Activated T-cell treated with anti-CD3 and anti-CD28 coated beads for 24 hours (primary cell): ENCODE measurements around the gene AKR1D1.
"Not testable (repeated sequence)": the region's sequence is repeated elsewhere in the genome, so short reads cannot be mapped to it uniquely, and the experiment has no call there.

Experiments
- DNase-seq: peaks from one replicate; pipeline ENCODE4 v3.0.0-alpha.2; 2020; ENCODE audit warnings: low read depth

AKR1D1 gene, protein sequence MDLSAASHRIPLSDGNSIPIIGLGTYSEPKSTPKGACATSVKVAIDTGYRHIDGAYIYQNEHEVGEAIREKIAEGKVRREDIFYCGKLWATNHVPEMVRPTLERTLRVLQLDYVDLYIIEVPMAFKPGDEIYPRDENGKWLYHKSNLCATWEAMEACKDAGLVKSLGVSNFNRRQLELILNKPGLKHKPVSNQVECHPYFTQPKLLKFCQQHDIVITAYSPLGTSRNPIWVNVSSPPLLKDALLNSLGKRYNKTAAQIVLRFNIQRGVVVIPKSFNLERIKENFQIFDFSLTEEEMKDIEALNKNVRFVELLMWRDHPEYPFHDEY

DNA sequence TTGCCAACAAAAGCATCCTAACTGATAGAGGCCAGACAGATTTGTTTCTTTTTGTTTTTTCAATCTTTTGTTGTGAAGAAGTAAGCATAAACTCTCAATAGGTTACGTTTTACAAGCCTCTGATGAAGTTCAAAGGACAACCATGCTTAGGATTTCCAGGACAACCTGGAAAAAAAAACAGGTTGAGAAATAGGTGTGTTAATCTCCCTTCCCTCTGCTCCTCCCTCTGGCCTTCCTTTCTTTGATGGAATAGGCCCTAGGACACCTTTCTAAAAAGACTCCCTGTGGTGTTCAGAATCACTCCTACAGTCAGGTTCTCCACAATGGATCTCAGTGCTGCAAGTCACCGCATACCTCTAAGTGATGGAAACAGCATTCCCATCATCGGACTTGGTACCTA, at the start of gene AKR1D1:
Gene AKR1D1 (plus strand): TSS at position 264 of the 400 bp plus-strand sequence. CDS start 60 bp downstream, at position 324.
- no peak for DNase-seq

DNA sequence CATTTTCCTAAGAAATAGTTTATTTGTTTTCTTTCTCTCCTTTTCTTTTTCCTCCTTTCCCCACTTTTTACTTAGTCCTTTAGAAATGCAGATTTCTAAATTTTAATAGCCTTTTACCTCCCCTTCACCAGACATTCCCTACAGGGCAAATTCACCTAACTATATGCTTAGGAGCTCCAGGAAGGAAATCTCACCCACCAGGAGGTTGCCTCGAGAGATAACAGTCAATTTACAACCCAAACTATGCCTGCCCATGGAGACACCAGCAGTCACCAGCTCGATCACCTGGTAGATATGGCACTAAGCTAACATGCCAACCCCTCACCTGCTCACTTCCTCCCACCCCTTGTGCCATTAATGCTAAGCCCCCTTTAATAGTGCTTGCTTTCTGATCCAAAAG, 49.2 kb upstream of the AKR1D1 start:
- no peak for DNase-seq

DNA sequence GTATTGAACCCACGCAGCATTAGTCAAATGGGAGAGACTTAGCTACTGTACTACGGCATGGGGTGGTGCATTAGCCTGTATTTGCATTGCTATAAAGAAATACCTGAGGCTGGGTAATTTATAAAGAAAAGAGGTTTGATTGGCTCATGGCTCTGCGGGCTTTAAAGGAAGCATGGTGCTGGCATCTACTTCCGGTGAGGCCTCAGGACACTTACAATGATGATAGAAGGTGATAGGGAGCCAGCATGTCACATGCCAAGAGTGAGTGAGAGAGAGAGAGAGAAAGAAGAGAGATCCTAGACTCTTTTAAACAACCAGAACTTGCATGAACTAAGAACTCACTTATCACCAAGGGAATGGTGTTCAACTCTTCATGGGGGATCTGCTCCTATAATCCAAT, 47.1 kb upstream of the AKR1D1 start:
- no peak for DNase-seq

DNA sequence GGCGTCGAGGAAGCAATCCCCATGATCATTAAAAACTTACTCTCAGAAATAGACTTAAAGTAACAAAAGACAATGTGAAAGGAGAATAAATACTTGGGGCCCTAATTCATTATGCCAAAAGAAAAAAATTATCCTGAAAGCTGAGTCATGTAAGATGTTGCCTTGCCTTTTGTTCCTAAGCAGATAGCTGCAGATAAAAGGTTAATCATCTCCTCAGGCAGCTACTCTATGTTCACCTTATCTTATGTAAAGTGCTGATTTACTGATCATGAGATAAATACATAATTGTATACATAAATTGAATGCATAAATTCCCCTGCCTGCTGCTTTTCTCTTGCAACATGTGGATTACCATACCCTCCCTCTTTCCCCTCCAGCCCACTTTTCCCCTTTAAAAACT, 46.3 kb upstream of the AKR1D1 start:
- DNase-seq: no peak

DNA sequence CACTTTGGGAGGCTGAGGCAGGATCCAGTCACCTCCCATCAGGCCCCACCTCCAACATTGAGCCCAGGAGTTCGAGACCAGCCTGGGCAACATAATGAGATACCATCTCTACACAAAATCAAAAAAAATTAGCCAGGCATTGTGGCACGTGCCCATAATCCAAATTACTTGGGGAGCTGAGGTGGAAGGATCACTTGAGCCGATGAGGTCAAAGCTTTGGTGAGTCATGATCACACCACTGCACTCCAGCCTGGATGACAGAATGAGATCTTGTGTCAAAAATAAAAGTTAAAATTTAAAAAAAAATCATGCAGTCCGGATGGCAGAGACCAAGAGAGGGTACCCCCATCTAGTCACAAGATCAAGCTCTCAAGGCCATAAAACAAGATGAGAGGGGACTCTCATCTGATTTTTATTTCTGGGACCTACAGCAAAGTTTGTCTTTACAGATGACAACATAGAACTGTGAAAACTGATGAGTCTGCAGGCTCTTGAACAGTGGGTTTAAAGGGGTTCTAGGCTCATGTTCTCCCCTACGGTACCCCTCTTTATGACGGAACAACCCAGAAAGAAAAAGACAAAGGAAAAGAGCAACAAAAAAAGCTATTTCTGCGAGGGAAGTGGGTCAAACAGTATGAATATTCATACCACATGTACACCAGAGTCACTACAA, 45.4 kb upstream of the AKR1D1 start:
- DNase-seq: no peak

DNA sequence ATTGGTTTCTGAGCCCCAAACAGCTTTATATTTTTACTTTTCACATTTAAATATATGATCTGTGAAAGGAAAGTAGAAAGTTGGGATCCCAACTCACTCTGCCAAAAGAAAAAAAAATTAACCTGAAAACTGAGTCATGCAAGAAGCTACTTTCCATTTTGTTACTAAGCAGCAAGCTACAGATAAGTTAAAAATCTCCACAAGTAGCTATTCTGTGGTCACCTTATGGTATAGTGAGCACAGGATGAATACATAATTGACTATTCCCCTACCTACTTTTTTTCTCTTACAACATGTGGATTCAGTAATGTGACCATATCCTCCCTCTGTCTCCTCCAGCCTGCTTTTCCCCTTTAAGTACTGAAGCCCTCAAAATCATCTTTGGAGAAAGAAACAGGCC, 44.1 kb upstream of the AKR1D1 start:
- DNase-seq: no peak

DNA sequence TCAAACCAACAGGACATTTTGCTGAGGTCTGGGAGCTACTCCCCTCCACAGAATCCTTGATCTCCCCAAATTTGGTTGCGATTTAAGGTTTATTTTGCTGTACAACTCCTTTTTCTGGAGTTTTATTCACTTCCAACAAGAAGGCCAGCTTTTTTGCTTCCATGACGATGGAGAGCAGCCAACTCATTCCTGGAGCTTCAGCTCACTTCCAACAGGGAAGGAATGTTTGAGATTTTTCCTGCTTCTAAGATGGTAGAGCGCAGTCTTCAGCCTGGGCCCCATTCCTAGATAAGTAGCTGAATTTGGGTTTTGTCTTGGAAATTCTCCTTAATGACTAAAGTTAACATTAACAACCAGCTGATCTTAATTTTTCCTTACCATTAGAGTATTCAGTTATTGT, 43.5 kb upstream of the AKR1D1 start:
- DNase-seq: no peak

DNA sequence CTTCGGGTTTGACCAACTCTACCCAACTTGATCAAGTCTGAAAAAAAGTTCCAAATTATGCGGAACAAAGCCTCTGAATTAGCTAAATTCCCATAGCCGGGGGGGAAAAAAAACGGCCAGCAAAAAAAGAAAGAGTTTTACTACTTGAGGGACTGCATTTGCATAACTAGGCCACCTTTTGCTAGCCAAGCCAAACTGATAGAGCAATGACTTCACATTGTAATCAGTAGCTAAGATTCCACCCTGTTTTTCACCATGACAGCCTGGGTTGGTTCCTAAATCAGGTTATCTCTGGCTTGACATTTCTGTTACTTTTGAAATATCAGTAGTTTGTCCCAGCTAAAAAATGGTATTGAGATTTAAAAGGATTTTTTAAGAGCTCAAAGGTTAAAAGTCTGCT, 43.0 kb upstream of the AKR1D1 start:
- no peak for DNase-seq

DNA sequence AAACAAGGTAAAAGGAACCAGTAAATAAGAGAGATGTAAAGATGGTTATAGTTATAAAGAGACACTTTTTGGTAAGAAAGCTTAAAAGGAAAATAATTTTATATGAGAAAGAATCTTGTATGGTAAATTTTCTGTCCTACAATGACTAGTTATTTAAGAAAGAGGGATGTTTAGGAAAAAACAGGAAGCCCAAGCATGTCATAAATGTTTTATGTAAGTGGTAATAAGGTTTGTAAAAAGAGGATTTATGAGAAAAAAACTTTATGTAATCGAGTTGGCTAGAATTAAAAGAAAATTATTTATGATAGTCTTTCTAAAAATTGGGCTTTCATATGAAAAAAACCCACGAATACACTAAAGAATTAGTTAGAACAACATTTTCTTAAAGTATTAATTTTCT, 40.1 kb upstream of the AKR1D1 start:
- DNase-seq: no peak

DNA sequence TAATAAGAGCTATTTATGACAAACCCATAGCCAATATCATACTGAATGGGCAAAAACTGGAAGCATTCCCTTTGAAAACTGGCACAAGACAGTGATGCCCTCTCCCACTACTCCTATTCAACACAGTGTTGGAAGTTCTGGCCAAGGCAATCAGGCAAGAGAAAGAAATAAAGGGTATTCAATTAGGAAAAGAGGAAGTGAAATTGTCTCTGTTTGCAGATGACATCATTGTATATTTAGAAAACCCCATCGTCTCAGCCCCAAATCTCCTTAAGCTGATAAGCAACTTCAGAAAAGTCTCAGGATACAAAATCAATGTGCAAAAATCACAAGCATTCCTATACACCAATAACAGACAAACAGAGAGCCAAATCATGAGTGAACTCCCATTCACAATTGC, 36.2 kb upstream of the AKR1D1 start:
- not testable (repeated sequence) for DNase-seq

DNA sequence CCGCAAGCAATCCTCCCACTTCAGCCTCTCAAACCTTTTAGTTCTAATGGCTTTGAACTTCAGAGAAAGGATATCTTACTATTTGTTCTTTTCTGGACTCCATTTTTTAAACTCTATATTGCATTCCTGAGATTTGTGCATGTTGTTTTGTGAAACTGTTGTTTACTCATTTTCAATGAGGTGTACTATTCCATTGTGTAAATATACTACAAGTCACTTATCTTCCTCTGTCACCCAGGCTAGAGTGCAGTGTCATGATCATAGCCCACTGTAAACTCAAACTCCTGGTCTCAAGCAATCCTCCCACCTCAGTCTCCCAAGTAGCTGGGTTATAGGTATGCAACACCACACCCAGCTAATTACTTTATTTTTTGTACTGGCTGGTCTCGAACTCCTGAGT, 31.4 kb upstream of the AKR1D1 start:
- DNase-seq: no peak

DNA sequence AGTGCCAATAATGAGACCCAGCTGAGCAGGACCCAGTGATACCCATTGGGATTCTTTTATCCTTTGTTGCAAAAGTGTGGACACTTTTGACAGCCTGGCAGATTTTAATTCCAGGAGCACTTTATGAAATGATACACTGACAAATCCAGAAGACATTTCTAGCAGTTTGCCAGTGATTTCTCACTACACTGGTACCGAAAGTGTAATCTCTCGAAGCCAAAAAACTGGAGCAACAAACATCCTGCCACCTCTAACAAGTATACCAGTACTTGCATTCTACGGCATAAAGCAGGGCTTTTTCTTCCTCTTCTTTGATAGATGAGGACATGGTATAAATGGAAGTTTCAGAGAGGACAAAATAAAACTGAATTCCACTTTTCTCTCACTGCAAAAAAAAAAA, 28.4 kb upstream of the AKR1D1 start:
- no peak for DNase-seq

DNA sequence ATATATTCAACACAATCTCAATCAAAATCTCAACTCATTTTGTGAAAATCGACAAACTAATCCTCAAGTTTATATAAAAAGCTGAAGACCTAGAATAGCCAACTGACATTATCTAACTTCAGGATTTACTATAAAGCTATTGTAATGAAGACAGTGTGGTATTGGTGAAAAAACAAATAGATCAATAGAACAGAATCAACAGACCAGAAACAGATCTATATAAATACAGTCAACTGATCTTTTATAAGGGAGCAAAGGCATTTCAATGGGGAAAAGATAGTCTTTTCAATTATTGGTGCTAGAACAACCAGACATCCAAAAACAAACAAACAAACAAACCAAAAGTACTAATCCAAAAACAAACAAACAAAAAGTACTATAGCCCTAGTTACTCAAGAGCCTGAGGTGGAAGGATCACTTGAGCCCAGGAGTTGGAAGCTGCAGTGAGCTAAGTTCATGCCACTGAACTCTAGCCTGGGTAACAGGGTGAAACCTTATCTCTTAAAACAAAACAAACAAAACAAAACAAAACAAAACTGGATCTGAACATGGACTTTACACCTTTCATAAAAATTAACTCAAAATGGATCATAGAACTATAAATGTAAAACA, 26.6 kb upstream of the AKR1D1 start:
- no peak for DNase-seq

DNA sequence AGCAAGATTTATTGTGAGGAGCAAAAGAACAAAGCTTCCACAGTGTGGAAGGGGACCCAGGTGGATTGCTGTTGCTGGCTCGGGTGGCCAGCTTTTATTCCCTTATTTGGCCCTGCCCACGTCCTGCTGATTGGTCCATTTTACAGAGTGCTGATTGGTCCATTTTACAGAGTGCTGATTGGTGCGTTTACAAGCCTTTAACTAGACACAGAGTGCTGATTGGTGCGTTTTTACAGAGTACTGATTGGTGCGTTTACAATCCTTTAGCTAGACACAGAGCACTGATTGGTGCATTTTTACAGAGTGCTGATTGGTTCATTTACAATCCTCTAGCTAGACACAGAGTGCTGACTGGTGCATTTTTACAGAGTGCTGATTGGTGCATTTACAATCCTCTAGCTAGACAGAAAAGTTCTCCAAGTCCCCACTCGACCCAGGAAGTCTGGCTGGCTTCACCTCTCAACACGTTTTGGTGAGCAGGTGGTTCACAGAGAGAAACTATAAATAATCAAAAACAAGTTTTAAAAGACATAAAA, 24.5 kb upstream of the AKR1D1 start:
- DNase-seq: not testable (repeated sequence)

DNA sequence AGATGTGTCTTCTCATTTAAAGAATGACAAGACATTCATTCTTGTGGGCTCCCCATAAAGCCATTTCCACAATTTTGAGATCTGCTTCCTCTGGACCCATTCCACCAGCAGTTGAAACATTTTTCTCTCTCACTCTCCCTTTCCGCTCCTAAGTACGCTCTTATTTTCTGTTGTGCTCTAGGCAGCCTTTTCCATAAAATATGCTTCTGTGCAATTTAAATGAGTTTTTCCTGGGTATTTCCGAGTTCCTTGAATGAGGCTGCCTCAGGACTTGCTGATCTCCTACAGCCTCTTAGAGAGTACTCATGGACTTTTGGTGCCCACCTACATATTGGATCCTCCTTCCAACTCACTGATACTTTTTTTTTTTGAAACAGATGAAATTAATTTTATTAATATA, 23.6 kb upstream of the AKR1D1 start:
- no peak for DNase-seq

DNA sequence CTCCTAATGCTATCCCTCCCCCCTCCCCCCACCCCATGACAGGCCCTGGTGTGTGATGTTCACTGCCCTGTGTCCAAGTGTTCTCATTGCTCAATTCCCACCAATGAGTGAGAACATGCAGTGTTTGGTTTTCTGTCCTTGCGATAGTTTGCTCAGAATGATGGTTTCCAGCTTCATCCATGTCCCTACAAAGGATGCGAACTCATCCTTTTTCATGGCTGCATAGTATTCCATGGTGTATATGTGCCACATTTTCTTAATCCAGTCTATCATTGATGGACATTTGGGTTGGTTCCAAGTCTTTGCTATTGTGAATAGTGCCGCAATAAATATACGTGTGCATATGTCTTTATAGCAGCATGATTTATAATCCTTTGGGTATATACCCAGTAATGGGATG, 20.6 kb upstream of the AKR1D1 start:
- not testable (repeated sequence) for DNase-seq

DNA sequence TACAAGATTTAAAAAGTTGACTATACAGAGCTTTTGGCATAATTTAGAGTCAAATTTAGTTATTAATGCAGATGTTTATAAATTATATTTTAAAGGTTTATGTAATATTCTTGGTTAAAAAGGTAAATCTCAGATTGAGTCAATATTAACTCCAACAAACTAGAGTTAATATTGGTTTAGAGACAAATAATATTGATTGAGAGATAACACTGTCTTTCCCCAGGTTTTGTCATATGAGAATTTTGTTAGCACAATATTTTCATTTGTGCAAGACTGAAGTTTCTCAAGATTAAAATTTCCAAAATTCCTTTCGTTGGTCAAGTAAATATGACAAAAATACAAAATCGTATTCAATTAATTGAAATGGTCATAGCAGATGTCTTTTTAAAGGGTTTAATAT, 12.9 kb upstream of the AKR1D1 start:
- no peak for DNase-seq

DNA sequence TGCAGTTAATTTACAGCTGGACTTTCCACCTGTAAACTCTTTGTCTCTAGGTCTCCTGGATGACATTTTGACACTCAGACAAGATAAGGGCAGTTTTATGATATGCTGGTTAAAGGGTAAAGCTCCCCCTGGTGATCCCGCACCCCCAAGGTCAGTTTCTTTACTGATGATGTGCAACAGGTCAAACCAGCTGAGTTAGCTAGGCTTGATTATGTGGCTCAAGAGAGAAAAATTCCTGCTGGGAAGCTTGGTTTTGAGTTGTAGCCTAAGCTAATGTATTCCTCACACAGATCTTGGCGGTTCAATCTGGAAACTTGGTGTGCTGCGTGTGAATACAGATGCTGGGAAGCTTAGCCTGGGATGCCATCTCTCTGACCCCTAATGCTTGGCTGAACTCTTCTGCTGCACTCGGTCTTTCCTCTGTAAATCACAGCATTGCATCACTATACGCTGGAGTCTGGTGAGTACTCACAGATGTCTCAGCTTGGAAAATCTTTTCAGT, 11.4 kb upstream of the AKR1D1 start:
- DNase-seq: no peak

DNA sequence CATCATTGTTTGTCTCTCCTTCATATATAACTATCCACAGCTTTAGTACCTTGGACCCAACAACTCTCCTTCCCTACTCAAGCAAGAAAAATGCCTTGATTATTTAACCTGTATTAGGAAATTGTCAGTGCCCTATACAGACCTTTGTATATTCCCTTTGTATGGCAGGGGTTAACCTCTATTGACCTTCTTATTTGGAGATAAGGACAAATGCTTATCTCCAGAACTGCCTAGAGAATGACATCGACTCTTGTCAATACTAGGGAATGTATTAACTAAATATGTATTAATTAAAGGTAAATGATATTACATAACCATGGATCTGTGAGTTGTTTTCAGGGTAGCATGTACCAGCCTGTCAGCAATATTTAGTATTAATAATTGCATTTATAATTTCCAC, 10.4 kb upstream of the AKR1D1 start:
- no peak for DNase-seq

DNA sequence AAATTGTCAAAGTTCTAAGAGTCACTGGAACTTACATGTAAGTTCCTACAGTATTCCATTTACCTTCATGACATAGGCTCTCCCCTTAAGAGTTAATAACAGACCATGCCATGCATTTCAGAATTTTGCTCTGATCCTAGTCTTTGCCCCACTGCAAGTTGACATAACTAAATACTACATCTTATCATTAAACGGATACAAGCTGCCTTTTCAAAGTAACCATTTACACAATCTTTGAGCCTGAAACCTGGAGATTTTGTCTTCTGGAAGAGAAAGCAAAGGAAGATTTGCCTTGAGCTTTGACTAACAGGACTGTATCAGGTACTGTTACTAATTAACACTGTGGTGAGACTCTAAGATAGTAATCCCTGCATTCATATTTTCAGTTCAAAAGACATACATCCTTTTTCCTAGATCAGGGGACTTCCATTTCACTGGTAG, 9.3 kb upstream of the AKR1D1 start:
- DNase-seq: no peak

DNA sequence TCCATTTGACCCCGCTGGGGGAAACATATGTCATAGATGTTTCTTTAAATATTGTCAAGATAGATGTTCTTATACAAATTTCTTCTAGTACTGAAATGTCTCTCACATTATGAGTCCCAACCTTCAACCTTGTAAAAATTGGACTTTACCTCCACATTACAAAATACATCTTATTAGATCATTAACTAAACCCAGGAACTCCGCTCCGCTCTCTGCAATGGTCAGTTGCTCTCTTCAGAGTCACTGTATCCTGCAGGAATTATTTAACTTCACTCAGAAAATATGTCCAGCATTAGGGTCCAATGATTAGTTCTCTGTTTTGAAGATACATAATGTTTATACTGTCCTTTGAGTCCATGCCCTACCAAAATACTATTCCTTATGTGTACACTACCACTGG, 8.5 kb upstream of the AKR1D1 start:
- DNase-seq: no peak

DNA sequence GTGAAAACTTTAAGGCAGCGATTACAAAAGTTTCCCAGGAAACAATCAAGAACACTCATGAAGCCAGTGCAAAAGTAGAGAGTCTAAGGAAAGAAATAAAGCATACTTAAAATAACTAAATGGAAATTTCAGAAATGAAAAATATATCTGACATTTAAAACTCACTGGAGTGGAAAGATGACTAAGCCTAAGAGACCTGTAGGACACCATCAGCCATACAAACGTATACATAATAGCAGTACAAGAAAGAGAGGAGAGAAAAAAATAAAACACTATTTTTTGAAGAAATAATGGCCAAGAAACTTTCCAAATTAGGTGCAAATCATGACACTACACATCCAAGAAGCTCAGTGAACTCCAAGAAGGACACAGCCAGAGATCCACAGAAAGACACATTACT, 5.4 kb upstream of the AKR1D1 start:
- DNase-seq: no peak

DNA sequence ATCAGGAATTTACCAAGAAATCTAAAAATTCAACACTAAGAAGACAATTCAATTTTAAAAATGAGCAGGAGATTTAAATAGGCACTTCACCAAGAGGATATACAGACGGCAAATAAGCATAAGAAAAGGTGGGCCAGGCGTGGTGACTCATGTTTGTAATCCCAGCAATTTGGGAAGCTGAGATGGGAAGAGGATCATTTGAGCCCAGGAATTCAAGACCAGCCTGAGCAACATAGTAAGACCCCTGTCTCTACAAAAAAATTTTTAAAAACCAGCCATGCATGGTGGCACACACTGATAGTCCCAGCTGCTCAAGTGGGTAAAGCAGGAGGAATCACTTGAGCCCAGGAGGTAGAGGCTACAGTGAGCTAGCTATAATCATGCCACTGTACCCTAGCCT, 3.5 kb upstream of the AKR1D1 start:
- DNase-seq: no peak
